NCI-H226 (cell line): ENCODE data around the gene TTBK2.

Experiments used
- DNase-seq: peaks from one replicate; pipeline ENCODE4 v3.0.0-alpha.2; 2015

TTBK2 gene

GRCh38 chr15:42750306-42750705, 170.3 kb downstream of the TTBK2 start:
- no peak for DNase-seq

DNA sequence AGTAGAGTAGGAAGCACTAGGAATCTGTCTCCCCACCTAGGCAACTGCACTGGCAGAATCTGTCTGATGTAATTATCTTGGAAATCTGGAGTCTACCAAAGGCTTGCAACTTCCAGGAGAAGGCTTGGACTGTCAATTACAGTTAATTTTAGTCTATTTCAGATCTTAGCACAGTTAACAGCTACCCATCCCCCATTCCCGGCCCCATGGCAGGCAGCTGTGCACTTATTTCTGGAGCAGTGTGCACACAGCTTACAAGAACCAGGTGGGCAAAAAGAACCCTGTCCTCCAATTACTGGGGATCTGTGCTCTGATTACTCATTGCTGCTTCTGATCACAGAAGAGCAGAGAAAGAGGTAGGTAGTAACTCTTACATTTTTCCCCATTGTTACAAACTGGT, 171.3 kb downstream of the TTBK2 start:
- DNase-seq, result no peak

DNA sequence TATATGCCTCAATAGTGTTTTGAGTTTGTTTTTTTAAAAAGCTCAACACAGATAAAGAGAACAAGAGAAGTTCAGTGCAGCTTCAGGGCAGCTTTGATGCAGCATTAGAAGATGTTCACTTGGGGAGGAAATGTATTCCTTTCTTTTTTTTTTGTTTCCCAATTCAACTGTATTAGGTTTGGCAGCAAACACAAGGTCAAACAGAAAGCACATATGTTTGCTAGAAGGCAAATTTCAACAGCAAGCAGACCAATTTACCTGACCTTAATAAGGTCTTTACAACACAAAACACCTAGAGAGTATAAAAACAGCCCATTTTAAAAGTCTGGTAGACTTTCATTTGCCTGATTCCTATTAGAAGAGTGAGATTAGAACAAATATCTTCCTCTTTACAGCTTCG, 176.4 kb downstream of the TTBK2 start:
- no peak for DNase-seq

- DNase-seq, result no peak
Observed at GRCh38 chr15:42742149-42742548, 178.4 kb downstream of the TTBK2 start.

- DNase-seq, result no peak
Observed at GRCh38 chr15:42741710-42742109, 178.9 kb downstream of the TTBK2 start.

DNA sequence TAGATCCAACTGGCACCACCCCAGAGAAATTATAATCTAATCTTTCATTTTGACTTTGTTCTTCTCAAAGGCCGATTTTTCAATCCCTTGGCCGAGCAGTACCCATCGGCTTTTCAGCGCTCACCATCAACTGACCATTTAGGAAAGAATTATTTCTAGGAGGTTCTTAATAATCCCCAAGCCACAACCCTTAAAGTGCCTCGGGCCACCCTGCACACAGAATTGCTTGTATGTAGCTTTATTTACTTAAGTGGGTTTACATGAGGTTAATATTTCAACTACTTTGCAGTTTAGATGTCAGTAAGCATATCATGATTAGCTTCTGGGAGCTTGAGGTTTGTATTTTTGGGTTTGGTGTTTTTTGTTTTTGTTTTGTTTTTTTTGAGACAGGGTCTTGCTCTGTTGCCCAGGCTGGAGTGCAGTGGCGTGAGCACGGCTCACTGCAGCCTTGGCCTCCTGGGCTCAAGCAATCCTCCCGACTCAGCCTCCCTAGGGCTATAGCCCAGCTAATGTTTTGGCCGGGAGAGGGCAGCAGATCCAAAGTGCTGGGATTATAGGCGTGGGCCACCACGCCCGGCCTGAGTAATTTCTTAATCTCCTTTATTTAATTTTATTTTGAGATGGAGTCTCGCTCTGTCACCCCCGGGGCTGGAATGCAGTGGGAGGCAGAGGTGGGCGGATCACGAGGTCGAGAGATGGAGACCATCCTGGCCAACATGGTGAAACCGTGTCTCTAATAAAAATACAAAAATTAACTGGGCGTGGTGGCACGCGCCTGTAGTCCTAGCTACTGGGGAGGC, 182.8 kb downstream of the TTBK2 start:
- peak; percentile 4 for DNase-seq

- peak; percentile 39 for DNase-seq
Observed at GRCh38 chr15:42736793-42737528, 183.6 kb downstream of the TTBK2 start, which contains the start of gene CDAN1. CDAN1 (minus strand) TSS chr15:42737128; CDS start chr15:42737102, 26 bp downstream.

DNA sequence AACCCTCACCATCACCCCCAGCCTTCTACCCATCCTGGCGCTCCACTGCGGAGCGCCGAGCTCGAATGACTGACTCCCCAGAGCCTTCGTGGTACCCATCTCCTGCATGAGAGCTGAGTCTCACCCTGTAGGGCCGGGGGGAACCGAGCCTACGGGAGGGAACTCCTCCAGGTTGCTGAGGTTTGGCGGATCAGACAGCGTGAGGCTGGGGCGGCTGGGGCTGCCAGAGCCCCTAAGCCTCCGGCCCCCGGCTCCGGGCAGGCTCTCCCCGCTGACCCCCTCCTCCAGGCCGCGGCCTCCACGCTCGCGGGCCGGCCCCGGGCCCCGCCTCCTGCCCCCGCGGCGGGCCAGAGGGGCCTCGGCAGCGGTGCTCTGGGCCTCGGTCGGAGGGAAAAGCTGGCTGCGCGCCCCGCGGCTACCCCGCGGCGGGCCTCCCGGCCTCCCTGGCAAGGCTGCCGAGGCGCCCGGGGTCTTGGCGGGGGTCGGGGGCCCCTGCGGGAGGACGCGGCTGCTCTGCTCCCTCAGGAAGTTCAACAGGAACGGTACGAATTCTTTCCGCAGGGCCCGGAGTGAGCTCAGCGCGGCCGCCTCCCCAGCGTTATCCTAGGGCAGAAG, 184.3 kb downstream of the TTBK2 start:
- no peak for DNase-seq

- DNase-seq, result no peak
Observed at GRCh38 chr15:42735382-42736165, 185.0 kb downstream of the TTBK2 start.

DNA sequence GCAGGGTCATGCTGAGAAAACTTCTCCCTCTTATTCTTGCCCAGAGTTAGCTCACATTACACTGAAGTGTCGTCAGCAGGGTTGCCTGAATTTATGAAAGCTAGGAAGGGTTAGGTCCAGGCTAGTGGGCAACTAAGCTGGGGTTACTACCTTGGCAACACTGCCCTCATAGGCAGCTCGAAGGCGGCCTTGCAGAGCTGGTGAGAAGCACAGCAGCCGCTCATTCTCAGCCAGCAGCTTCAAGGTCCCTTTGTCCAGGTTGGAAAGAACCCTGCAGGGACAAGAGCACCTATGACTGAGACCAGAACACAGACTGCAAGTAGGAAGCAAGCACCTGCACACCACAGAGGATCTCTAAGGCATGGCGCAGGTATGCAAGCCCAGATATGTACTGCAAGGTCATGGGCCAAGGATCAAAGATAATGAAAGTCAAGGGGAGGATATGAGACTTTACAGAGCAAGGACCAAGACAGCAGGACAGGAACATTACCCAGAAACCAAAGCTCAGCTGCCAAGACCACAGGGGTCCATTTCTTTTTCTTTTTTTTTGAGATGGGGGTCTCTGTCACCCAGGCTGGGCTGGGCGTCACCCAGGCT, 186.4 kb downstream of the TTBK2 start:
- no peak for DNase-seq

DNA sequence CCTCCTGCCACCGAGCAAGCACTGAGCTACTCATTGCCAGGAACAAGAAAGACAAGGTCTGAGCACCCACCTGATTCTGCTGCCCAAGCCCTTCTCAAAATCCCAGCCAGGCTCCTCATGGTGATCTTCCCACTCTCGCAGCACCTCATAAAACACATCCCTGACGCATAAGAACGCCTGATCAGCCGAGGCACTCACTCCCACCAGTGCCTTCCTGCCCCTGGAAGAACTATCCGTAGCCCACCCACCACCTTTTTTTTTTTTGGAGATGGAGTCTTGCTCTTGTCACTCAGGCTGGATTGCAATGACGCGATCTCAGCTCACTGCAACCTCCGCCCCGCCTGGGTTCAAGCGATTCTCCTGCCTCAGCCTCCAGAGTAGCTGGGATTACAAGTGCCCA, 187.6 kb downstream of the TTBK2 start:
- DNase-seq, result no peak

- DNase-seq, result no peak
Observed at GRCh38 chr15:42732095-42732827, 188.3 kb downstream of the TTBK2 start.

GRCh38 chr15:42731461-42731860, 189.1 kb downstream of the TTBK2 start:
- DNase-seq, result no peak

GRCh38 chr15:42730536-42730935, 190.0 kb downstream of the TTBK2 start:
- no peak for DNase-seq

GRCh38 chr15:42730135-42730534, 190.4 kb downstream of the TTBK2 start:
- DNase-seq, result no peak

GRCh38 chr15:42729409-42729808, 191.2 kb downstream of the TTBK2 start:
- DNase-seq, result no peak

- DNase-seq, result no peak
Observed at GRCh38 chr15:42728972-42729371, 191.6 kb downstream of the TTBK2 start.

GRCh38 chr15:42728560-42728959, 192.0 kb downstream of the TTBK2 start:
- no peak for DNase-seq

- DNase-seq, result no peak
Observed at GRCh38 chr15:42727750-42728381, 192.7 kb downstream of the TTBK2 start.

DNA sequence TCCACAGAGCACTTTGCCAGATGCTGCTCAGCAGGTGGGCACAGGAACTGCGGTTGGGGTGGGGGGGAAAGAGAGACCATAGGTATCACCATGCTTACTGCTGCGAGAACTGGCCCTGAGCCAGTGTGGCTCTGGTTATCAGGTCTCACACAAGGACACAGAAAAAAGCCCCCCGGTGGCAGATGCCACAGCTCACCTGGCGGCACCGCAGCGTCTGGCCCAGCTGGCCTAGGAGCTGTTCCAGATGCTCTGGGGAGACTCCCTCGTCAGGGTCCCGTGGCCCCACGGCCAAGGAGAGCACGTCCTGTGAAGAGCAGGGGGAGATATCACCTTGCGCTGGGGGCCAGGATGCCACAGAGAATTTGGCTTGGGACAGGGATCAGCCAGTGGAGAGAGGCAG, 194.5 kb downstream of the TTBK2 start:
- no peak for DNase-seq

DNA sequence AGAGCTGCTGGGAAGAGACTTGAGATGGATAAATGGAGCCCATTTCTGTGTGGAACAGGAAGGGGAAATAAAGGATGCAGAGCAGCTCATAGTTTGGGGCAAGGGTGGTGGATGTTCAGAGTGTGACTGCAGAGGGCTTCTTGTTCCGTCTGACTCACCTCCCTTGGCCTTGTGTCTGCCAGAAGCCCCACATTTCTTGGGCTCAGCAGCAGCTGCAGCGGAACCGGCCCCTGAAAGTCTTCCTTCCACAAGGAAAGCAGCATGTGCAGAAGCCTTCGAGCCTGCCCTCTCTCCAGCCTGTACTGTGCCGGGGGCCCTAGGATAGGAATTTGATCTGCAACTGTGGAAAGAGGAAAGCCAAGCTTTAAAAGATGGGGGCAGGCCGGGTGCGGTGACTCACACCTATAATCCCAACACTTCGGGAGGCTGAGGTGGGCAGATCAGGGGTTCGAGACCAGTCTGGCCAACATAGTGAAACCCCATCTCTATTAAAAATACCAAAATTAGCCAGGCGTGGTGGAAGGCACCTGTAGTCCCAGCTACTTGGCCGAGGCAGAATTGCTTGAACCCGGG, 195.2 kb downstream of the TTBK2 start:
- no peak for DNase-seq
